NK-92 (cell line): ENCODE measurements around the gene CCDC106.

Experiments
- DNase-seq: peaks from one replicate; lab custom pipeline; 2025; ENCODE audit not compliant: unreplicated experiment; lab: John Stamatoyannopoulos, UW

The CCDC106 gene

GRCh38 chr19:55667006-55667381 lies 19.0 kb downstream of the CCDC106 start:
- DNase-seq, result no peak

DNA sequence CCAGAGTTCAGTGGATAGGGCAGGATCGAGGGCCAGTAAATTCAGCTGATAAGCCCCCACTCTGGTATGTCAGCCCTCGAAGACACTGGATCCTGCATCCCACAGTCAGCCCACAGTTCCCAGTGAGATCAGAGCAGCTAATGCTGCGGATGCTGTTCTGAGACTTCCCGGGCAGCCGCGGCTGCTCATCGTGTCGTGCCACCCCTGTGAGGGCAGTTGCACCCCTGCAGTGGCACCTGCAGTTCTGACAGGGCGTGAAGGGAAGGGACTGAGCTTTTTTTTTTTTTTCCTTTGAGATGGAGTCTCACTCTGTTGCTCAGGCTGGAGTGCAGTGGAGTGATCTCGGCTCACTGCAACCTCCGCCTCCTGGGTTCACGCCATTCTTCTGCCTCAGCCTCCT lies 19.5 kb downstream of the CCDC106 start:
- no peak for DNase-seq

DNA sequence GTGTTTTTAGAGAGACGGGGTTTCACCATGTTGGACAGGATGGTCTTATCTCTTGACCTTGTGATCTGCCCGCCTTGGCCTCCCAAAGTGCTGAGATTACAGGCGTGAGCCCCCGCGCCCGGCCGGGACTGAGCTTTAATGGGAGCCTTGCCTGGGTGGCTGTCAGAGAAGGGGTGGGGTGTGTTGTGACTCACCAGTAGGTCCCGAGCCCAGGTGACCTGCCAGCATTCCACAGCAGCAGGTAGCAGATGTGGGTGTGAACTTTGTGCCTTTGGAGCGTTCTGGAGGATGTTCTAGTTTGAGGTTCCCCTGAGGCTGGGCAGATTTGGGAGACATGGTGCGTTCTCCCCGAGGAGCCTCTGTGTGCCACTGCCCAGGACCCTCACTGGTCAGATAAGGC lies 19.9 kb downstream of the CCDC106 start:
- DNase-seq, result no peak

DNA sequence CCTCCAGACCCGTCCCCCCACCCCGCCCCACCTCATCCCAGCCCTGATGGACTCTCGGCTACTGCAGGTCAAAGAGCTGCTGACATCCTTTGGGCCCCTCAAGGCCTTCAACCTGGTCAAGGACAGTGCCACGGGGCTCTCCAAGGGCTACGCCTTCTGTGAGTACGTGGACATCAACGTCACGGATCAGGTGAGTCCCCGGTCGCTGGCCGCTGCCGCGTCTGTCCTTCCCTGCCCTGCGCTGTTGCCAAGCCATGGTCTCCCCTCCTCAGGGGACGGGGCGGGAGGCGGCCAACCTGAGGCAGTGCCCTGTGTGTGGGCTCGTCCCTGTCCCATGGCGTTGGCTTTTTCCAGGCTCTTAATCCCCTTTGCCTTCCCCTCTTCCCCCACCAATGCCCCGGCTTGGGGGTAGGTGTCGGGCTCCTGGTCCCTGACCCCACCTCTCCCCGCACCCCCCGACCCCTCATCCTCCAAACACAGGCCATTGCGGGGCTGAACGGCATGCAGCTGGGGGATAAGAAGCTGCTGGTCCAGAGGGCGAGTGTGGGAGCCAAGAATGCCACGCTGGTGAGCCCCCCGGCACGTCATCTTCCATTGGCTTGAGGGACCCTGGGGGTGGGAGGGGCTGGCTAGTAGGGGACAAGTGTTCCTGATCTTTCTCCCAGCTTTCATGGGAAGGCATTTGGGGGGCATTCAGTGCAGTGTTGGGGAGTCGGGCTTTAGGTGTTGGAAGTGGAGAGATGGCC lies 20.8 kb downstream of the CCDC106 start:
- DNase-seq, result no peak

GRCh38 chr19:55669418-55670279 lies 21.6 kb downstream of the CCDC106 start:
- no peak for DNase-seq

DNA sequence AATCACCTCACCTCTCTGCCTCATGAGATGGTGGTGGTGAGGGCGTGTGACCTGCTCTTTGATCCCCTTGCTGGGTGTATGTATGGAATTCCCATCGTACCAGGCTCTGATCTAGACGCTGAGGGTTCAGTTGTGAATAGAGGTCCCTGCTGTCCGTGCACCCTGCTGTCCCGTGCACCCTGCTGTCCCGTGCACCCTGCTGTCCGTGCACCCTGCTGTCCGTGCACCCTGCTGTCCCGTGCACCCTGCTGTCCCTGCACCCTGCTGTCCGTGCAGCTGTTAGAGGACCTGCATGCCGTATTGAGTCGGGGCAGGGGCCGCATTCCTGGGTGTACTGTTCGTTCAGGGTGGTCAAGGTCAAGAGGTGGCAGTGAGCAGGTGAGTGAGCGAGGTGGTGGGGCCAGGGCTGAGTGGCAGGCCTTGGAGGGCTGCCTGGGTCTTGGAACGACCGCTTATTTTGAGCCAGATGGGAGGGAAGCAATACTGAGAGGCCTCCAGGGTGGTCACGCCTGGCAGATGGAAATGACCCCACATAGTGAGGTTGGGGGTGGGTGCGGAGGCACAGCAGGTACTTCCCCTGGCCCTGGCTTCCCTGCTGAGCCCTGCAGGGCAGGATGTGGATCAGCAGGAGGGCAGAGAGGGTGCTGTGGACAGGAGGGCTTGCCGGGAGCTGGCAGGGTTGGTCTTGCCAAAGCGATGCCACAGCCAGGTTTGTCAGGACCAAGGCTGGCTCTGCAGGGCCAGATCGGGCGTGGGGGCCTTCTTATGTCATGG lies 22.5 kb downstream of the CCDC106 start:
- no peak for DNase-seq

DNA sequence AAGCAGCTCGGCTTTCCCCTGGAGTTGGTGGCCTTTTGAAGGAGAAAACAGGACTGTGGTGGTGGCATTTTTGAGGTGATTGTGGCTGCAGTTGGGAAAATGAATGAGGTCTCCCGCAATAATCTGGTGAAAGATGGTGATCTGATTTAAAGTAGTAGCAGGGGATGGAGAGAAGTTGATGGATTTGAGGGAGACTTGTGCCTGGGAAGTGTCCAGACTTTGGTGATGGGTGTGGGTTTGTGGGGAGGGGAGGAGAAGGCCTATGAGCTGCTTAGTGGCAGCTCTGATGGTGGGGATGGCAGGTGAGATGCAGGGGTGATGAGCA lies 23.0 kb downstream of the CCDC106 start:
- no peak for DNase-seq

DNA sequence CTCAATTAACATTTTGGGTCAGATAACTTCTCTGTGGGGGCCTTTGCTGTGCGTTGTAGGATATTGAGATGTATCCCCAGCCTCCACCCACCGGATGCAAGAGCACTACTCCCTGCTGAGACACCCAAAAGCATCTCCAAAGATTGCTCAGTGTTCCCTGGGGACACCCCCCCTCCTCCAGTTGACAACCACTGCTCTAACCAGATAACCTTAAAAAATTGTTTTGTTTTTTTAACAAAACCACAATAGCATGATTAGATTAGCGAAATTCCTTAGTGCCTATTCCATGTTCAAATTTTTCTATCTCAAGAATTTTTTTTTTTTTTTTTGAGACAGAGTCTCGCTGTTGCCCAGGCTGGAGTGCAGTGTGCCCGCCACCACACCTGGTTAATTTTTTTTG lies 24.4 kb downstream of the CCDC106 start:
- no peak for DNase-seq

GRCh38 chr19:55673465-55673864 lies 25.5 kb downstream of the CCDC106 start:
- DNase-seq, result no peak

GRCh38 chr19:55673889-55674288 lies 25.9 kb downstream of the CCDC106 start:
- DNase-seq, result no peak

- DNase-seq, result no peak
These were observed 26.4 kb downstream of the CCDC106 start for GRCh38 chr19:55674459-55674840.

GRCh38 chr19:55674841-55675660 lies 27.0 kb downstream of the CCDC106 start, which contains the start of gene EPN1:
Gene EPN1 (plus strand): TSS chr19:55675226. CDS start chr19:55678628, 3,402 bp downstream.
- peak; percentile 90 for DNase-seq

DNA sequence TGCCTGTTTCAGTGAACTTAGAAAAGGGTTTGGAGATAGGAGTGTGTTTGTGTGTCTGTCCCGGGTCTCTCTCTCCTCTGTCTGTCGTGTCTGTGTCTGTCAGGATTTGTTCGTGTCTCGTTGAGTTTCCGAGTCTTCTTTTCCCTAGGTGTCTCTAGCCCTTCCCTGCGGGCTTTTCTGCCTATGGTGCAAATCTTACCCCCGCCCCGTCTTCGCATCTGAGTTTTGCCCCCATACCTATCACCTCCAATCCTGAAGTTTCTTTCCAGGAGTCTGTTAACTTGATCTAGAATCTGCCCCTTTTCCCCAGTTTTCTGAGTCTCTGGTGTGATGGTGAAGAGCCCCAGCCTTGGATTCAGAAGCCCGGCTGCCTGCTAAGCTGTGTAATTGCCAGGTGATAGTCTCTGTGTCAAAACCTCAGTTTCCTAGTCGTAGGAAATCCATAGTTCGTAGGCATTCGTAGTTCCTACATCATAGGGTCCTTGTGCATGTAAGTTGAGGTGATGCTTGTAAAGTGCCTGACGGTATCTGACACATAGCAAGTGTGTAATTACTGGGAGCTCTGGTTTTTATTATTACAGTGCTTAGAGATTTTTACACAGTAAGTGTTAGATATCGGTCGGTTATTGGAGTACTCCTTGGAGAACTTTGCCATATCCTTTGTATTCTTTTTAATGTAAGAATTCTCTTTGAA lies 27.8 kb downstream of the CCDC106 start:
- DNase-seq, result no peak

- no peak for DNase-seq
These were observed 28.4 kb downstream of the CCDC106 start for GRCh38 chr19:55676383-55676782.

DNA sequence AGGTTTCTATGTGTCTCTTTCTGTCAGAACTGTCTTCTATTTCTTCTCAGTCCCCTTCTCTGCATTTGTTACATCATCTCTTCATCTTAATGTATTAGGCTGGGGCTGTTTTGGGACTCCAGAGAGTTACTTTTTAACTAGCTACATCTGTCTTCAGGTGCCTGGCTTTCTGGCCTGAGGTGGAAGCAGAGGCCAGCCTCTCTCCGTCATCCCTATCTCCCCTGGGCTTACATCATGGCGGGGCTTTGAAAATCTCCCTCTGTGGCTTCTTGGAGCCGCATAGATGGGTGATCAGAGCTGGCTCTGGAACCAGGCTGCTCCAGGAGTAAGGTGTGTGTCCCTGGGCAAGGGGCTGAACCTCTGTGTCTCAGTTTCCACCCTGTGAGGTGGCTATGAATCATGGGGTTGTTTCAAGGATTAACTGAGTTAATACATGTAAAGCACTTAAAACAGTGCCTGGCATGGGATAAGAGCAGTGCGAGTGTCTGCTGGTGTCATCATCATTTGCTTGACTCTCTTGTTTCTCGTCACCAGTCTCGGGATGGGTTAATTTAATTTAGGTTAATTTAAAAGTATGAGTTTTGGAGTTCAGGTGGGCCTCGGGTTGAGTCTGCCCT lies 29.0 kb downstream of the CCDC106 start:
- DNase-seq, result no peak

DNA sequence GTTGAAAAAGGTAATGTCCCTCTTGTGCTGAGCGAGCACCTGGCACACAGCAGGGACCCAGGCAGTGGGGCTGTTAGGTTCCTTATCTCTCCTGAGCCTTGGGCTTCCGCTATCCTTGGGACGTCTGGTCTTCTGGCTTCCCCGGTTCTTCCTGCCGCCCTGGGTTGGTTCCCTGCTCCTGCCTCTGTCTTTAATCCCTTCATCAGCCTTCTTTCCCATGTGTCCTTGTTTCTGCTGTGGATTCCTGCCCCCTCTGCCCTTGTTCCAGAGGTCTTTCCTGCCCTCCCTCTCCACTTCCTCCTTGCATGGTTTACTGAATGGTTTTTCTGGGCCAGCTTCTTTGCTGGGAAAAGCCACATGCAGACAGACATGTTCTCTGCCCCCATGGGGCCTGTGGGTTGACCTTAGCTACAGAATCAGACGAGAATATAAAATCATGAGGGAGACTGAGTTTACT lies 29.6 kb downstream of the CCDC106 start:
- DNase-seq, result no peak

GRCh38 chr19:55678121-55678671 lies 30.2 kb downstream of the CCDC106 start:
- no peak for DNase-seq

DNA sequence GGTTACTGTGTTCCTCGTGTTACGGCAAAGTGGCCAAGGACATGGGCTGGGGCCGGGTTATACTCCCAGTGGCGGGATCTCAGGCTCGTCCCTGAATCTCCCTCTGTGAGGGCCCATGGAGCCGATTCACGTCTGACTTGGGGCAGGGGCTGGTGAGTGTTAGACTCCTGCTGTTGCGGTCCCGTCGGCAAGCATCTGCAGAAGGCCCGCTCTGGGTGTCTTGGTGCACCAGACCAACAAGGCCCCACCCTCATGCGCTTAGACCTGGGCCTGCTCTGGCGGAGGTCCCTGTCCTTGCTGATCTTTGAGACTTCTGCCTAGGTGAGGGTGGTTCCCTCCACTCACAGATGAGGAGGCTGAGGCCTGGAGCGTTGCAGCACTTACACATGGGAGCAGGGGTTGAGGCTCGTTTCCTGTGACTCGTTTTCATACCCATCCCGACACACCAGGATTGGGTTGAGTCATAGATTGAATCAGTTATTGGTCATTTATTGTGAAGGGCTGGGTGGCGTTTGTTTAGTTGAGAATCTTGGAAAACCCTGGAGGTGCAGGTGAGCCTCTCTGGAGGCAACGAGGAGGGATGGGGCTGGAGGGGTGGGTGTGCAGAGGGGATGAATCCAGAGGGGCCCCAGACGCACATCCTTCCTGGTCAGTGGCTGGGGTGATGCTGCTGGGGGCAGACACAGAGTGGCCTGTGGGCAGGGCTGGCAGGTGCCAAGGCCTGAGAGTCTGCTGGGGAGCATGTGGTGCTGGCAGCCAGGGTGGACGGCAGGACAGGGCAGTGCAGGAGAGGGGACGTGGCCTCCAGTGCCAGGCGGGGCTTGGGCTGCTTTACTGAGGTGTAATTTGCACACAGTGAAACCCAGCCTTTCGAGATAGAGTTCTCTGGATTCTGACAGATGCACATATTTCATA lies 31.6 kb downstream of the CCDC106 start:
- no peak for DNase-seq
